ENCODE measurements around the gene EPS15. TPM values are rescaled to one million over a fixed set of nuclear protein-coding genes. Genes with fewer than 3 reads are reported as not detected.

EPS15 gene
- total and polyA plus RNA-seq, 9 of the 15 experiments (the other 6 are each of a cell fraction or from before 2014, with no cell fraction given), result 23.1 to 69.0 (median 41.7) TPM

DNA sequence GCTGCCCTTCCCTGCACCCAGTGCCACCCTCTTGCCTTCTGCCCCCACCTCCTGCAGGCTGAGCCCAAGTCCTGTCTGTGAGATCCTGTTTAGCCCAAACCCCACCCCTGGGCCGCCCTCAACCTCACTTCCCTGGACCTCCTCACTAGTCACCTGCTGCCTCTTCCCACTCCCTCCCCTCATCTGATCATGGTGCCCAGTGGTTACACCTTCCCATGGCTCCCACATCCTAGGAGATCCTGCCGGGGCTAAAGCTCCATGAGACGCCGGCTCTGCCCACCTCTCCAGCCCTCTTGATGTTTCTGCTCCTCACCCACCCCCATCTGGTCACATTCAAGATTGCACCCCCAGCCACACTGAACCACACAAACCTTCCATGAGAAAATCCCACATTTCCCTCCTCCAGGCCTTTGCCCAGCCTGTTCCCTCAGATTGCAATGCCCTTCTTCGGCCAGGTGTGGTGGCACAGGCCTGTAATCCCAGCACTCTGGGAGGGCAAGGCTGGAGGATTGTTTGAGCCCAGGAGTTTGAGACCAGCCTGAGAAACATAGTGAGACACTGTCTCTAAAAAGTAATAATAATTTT lies 205.7 kb downstream of the EPS15 start:
- peak; percentile 69 for ATAC-seq
- no peaks in the 10 kb centered on the region for H3K79me2 ChIP-seq (ENCODE audit: control insufficient read depth, insufficient read depth, low read length)
- no peak overlapping the region; a peak in 1 of 4 replicates for H3K9ac ChIP-seq (ENCODE audit: insufficient read depth in 1 of 2, low read depth in 2 of 2, low read length in 2 of 2)
- in situ Hi-C loops (cut with MboI), result no loop called here
- intact Hi-C loops (cut with micrococcal nuclease), result no loop called here
- no peak overlapping the region for H2AFZ ChIP-seq (ENCODE audit: low read depth, low read length)
- CTCF ChIA-PET (ENCODE audit: low intra/inter-chr PET ratio), result interaction anchor here (0.7 kb wide), 1 partner anchor 16 kb away, joined by 3 read pairs; no protein-coding TSS in a partner anchor
- no peaks in the 10 kb centered on the region for H3K36me3 ChIP-seq (ENCODE audit: control insufficient read depth, insufficient read depth, low read length)
- DNase-seq (ENCODE audit: extremely low read depth in 1 of 4, low spot score in 3 of 4), result peak in 3 of 4 experiments; percentile 58 to 82 (median 79)
- no peaks in the 10 kb centered on the region for H3K9me1 ChIP-seq (ENCODE audit: control insufficient read depth, insufficient read depth, low read length)
- TF ChIP-seq XRCC4 (IDR thresholded peaks at IDR 0.05; ENCODE audit: extremely low read depth, insufficient read depth, insufficient read length) (no peak), ZNF764 (CRISPR knock-in tag; IDR thresholded peaks at IDR 0.05; ENCODE audit: low read depth) (no peak), JUND (IDR thresholded peaks at IDR 0.05; ENCODE audit: borderline replicate concordance, low read depth, low read length) (no peak), JUND (tag; IDR thresholded peaks at IDR 0.05; ENCODE audit: borderline replicate concordance, low read depth, low read length) (no peak), SP2 (IDR thresholded peaks at IDR 0.05; ENCODE audit: extremely low read depth, low read depth, low read length, poor library complexity, severe bottlenecking) (no peak), HDGF (IDR thresholded peaks at IDR 0.05) (0 out of 2 replicates have a peak, but pooled peaks have one; percentile 49), CTCF (IDR thresholded peaks at IDR 0.05 in 2 of 3, conservative IDR thresholded peaks at IDR 0.05 in 1 of 3; ENCODE audit: insufficient read depth in 2 of 3, low read depth in 1 of 3, low read length in 3 of 3) (peak; percentile 37 to 61 (median 44)), ZNF12 (CRISPR knock-in tag; IDR thresholded peaks at IDR 0.05) (no peak), SMC3 (conservative IDR thresholded peaks at IDR 0.05; ENCODE audit: insufficient read depth, low read depth, low read length) (0 out of 2 replicates have a peak, but pooled peaks have one; percentile 30), TFAP4 (CRISPR knock-in tag; IDR thresholded peaks at IDR 0.05; ENCODE audit: borderline replicate concordance) (no peak), ZNF274 (IDR thresholded peaks at IDR 0.05; ENCODE audit: borderline replicate concordance, low read depth, low read length) (no peak), ZNF551 (CRISPR knock-in tag; IDR thresholded peaks at IDR 0.05) (no peak), RAD21 (CRISPR knock-in tag; conservative IDR thresholded peaks at IDR 0.05 in 1 of 2, IDR thresholded peaks at IDR 0.05 in 1 of 2) (peak in 1 of 2 experiments; percentile 36; a peak in 2 of 4 replicates), SMARCA5 (IDR thresholded peaks at IDR 0.05) (no peak), POLR2G (IDR thresholded peaks at IDR 0.05; ENCODE audit: low read depth, low read length) (no peak)
- TF ChIP-seq, protein P1, sequence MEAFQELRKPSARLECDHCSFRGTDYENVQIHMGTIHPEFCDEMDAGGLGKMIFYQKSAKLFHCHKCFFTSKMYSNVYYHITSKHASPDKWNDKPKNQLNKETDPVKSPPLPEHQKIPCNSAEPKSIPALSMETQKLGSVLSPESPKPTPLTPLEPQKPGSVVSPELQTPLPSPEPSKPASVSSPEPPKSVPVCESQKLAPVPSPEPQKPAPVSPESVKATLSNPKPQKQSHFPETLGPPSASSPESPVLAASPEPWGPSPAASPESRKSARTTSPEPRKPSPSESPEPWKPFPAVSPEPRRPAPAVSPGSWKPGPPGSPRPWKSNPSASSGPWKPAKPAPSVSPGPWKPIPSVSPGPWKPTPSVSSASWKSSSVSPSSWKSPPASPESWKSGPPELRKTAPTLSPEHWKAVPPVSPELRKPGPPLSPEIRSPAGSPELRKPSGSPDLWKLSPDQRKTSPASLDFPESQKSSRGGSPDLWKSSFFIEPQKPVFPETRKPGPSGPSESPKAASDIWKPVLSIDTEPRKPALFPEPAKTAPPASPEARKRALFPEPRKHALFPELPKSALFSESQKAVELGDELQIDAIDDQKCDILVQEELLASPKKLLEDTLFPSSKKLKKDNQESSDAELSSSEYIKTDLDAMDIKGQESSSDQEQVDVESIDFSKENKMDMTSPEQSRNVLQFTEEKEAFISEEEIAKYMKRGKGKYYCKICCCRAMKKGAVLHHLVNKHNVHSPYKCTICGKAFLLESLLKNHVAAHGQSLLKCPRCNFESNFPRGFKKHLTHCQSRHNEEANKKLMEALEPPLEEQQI (IDR thresholded peaks at IDR 0.05), result no peak
- no peak overlapping the region for H3K27ac ChIP-seq (ENCODE audit: extremely low read depth, low read depth, low read length)
- no peak overlapping the region for H3K4me2 ChIP-seq (ENCODE audit: insufficient read depth, low read length)
- no peaks in the 10 kb centered on the region for H4K20me1 ChIP-seq (replicated peaks; ENCODE audit: control insufficient read depth, insufficient read depth, low read length)
- no peaks in the 10 kb centered on the region; the same call in 1 of the 2 replicates for H3K9me3 ChIP-seq (replicated peaks; ENCODE audit: control insufficient read depth, insufficient read depth, low read depth, low read length)
- 37% methylated on average over 5 of the region's 5 CpGs for WGBS (ENCODE audit: insufficient coverage, low coverage, missing lambda C conversion rate)
- BruUV-seq (replicated peaks), result no TSS peak
- H3K27me3 ChIP-seq (ENCODE audit: control insufficient read depth in 2 of 2, insufficient read depth in 2 of 2, low read length in 2 of 2), result no peaks in the 10 kb centered on the region
- no peak overlapping the region for H3K4me3 ChIP-seq
- POLR2A ChIA-PET, result interaction anchor here (0.9 kb wide), 1 partner anchor 472 kb away, joined by 3 read pairs; no protein-coding TSS in a partner anchor
- no peak for FAIRE-seq
- peaks cover 12 to 19% of the 10 kb centered on the region in 2 experiments; a peak in 4 of 5 replicates for H3K4me1 ChIP-seq (replicated peaks in 1 of 2; ENCODE audit: control insufficient read depth in 2 of 2, insufficient read depth in 2 of 2, low read length in 2 of 2)

All from K562 (cell line).